CD4-positive, alpha-beta T cell treated with Interleukin-17A for 4 hours (primary cell): Measurements from ENCODE around the gene EXOC3L2.
"Not testable (repeated sequence)": the region's sequence is repeated elsewhere in the genome, so short reads cannot be mapped to it uniquely, and the experiment has no call there.

Source experiments
- DNase-seq: peaks from one replicate; pipeline ENCODE4 v3.0.0-alpha.2; 2020; ENCODE audit warnings: mixed read lengths

EXOC3L2 gene

GRCh38 chr19:45255611-45256157 is 10.5 kb upstream of the EXOC3L2 start:
- no peak for DNase-seq

GRCh38 chr19:45254044-45254531 is 8.9 kb upstream of the EXOC3L2 start:
- DNase-seq, result no peak

GRCh38 chr19:45253396-45254027 is 8.3 kb upstream of the EXOC3L2 start:
- peak; percentile 27 for DNase-seq

- DNase-seq, result peak; percentile 20
Measured at GRCh38 chr19:45251452-45252354, 6.5 kb upstream of the EXOC3L2 start.

- peak; percentile 77 for DNase-seq
Measured at GRCh38 chr19:45250832-45251451, 5.7 kb upstream of the EXOC3L2 start, which contains the start of gene MARK4. TSS of gene MARK4 (plus strand) at chr19:45251271. CDS start at chr19:45251589, 318 bp downstream.

GRCh38 chr19:45250216-45250831 is 5.1 kb upstream of the EXOC3L2 start:
- DNase-seq, result no peak

GRCh38 chr19:45249261-45250033 is 4.2 kb upstream of the EXOC3L2 start:
- DNase-seq, result no peak

- DNase-seq, result no peak
Measured at GRCh38 chr19:45247136-45247535, 1.9 kb upstream of the EXOC3L2 start.

GRCh38 chr19:45245826-45246225 is 619 bp upstream of the EXOC3L2 start:
- no peak for DNase-seq

GRCh38 chr19:45244133-45244794 is 943 bp downstream of the EXOC3L2 start:
- no peak for DNase-seq

GRCh38 chr19:45243144-45243732 is 2.0 kb downstream of the EXOC3L2 start:
- no peak for DNase-seq

- DNase-seq, result no peak
Measured at GRCh38 chr19:45238556-45238955, 6.7 kb downstream of the EXOC3L2 start.

- DNase-seq, result no peak
Measured at GRCh38 chr19:45235485-45235884, 9.7 kb downstream of the EXOC3L2 start.

- no peak for DNase-seq
Measured at GRCh38 chr19:45234089-45234869, 10.9 kb downstream of the EXOC3L2 start.

- no peak for DNase-seq
Measured at GRCh38 chr19:45231891-45232290, 13.3 kb downstream of the EXOC3L2 start.

- not testable (repeated sequence) for DNase-seq
Measured at GRCh38 chr19:45229056-45229455, 16.2 kb downstream of the EXOC3L2 start.

- DNase-seq, result no peak
Measured at GRCh38 chr19:45224645-45225044, 20.6 kb downstream of the EXOC3L2 start.

- DNase-seq, result no peak
Measured at GRCh38 chr19:45223879-45224278, 21.3 kb downstream of the EXOC3L2 start.

- DNase-seq, result no peak
Measured at GRCh38 chr19:45222724-45223123, 22.5 kb downstream of the EXOC3L2 start.
